HG03196 (cell line): ENCODE data around the gene DNAJB6.

Source experiments
- ATAC-seq: cut with Tn5 transposase; IDR thresholded peaks from one replicate; pipeline ENCODE4 v1.9.1; 2021; ENCODE audit not compliant: unreplicated experiment

The DNAJB6 gene

DNA sequence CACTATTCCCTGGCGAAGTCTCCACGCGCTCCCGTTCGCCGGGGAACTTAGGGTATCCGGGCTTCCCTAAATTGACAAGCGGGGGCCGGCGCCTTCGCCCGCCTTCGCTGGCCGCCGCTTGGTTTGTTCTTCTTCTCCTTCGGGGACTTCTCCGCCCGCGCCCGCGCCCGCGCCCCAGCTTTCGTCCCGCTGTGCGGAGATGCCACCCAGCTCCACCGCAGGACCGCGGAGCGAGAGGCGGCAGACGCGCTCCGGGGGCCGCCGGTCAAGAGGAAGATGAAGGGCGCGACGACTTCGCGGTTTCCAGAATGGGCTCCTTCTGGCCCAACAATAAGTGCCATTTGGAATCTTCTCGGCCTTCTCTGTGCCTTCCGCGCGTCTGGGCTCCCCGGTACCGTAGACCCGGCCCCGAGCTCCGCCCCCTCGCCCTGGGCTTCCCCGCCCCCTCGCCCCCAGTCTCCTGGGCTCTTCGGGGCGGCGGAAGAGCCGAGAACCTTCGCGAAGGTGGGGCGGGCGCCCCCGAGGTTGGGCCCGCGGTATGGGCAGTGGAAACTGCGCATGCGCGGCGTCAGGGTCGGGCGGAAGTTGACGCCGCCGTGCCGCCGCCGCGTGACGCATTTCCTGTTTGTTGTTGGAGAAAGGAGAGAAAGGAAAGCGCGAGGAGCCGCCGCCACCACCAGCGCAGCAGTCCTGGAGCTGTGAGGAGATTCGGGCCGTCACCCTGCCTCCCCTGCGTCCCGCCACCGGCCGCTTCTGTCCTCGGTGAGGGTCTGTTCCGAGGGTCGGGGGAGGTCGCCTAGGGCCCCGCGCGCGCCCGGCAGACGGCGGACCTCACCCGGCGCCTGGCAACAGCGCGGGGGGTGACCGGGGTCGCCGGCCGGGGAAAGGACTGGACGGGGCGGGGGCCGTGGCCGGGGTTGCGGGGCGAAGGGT, at the start of gene DNAJB6:
DNAJB6 (plus strand) TSS at position 622 of the 933 bp plus-strand sequence. CDS start 21,569 bp downstream, outside the sequence.
- peak; percentile 70 for ATAC-seq

DNA sequence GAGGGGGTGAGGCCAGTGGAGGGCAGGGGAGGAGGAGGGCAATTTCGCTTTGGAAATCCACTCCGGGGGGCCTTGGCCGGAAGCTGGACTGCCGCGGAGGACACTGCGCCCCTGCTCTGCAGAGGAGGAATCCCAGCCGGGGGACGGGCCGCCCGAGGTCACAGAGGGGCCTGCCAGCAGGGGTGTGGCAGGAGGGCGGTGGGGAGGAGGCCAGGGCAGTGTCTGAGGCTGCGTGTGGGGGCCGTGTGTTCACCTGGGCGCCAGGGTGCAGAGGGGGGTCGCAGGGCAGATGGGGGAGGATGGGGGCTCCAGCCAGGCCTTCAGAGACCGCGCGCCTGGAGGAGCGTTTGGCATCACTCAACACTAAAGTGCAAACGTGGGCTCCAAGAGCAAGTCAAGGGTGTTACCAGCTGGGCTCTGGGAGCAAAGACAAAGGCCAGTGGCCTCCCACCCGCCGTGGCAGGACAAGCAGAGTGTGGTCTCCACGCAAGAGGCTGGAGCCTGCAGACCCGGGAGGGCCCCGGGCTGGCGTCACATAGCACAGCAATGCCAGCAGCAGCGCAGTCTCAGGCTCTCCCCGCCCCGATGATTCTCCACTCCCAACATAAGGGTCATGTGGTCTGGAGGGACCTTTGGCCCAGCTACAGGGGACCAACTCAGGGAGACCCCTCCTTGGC, 45.3 kb upstream of the DNAJB6 start:
- no peak for ATAC-seq

DNA sequence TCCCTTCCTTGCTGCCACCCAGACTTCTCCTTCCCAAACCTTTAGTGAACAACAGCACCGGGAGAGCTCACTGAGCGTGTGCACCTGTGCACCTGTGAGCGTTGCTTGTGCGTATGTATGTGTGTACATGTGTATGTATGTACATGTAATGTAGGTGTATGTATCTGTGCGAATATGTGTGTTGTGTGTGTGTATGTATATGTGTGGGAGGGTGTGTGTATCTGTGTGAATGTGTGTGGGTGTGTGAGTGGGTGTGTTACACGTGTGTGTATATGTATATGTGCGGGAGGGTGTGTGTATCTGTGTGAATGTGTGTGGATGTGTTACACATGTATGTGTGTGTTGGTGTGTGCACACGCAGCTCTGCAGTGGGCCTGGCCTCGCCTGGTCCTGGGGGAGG, 44.5 kb upstream of the DNAJB6 start:
- ATAC-seq, result no peak

DNA sequence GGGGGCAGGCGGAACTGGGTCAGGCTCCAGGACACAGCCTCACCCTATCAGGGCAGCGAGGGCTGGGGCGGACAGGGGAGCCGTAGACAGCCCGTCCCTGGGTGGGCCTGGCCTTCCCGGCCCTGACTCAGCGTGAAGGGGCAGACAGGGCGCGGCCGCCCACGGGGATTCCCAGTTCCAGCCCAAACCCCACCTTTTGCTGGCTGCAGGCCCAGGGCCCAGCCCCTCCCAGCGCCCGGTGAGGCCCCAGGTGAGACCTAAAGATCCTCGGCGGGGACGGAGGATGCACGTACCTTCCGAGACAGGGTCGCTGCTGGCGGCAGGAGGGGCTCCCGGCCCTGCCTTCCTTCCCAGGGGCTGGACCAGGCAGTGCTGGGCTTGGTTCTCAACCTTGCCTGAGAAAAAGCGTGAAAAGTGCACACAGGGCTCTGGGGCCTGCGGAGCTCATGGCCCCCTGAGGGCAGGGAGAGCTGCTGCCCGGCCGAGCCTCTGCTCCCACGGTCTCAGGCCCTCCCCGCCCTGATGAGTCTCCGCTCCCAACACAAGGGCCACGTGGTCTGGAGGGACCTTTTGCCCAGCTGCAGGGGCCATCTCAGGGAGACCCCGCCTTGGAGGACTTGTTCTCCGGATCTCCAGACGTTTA, 43.9 kb upstream of the DNAJB6 start:
- no peak for ATAC-seq

DNA sequence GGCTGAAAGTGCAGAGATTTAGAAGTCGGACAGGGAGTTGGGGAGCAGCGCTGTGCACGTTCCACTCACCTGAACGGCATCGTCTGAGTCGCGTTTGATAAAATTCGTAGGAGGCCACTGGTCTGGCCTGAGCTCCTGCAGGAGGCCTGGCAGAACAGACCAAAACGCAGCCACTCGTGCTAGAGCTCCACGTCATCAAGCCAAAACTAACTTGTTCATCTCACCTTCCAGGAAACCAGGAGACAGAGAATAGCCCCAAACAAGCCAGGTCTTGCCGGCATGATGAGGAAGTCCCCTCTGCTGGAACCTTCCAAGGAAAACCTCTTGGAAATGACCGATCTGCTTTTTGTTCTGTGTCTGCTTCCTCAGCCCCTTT, 43.4 kb upstream of the DNAJB6 start:
- no peak for ATAC-seq

DNA sequence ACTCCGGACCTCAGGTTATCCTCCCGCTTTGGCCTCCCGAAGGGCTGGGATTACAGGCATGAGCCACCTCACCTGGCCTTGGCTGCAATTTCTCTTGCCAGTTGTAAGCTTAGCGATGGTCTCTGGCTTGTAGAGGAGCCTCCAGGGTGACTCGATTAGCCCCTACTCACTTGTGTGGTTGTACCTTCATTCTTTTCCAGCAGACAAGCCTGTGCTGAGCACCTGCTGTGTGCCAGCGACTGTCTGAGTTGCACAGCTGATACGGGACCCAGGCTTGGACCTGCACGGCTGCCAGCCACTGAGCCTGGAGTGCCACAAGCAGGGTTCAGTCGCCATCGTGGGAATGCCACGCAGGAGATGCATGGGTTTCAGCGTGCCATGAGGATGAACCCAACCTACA, 42.0 kb upstream of the DNAJB6 start:
- no peak for ATAC-seq

DNA sequence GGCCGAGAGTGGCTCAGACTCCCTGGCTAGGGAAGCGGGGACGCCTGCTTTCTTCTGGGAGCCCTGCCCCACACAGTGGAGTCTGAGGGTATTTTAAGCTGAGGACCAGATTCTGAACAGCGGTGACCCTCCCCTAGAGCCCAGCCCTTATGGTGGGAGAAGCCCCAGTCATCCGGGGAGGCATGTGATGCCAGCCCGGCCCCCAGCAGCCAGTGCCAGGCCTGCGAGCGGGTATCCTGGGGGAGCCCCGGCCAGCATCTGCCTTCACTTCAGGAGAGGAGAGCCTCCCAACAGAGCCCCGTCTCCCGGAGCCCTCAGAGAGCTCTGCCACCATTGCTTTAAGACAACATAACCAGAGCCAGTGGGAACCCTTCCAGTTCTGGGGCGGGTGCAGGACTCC, 41.5 kb upstream of the DNAJB6 start:
- ATAC-seq, result no peak

DNA sequence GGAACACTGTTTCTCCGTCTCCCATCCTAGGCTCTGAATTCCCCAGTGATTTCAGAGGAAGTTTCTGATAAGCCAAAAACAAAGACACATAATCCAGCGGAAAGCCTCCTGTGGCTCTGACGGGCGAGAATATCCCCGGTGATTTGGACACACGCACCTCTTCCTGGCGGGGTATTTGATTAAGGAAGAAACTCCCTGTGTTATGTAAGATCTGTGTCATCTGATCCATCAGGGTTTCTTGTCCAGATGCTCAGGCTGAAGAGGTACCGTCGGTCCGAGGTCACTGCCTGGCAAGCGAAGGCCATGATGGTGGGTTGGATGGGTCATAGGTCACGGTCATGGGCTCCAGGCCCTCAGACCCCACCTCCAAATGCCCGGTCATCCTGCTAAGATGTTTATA, 39.6 kb upstream of the DNAJB6 start:
- no peak for ATAC-seq

DNA sequence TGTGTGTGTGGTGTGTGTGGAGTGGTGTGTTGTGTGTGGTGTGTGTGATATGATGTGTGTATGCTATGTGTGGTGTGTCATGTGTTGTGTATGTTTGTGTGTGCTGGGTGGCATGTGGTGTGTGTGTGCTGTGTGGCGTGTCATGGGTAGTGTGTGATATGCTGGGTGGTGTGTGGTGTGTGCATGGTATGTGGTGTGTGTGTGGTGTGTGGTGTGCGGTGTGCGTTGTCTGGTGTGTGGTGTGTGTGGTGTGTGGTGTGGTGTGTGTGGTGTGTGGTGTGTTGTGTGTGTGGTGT, 37.5 kb upstream of the DNAJB6 start:
- ATAC-seq, result no peak

DNA sequence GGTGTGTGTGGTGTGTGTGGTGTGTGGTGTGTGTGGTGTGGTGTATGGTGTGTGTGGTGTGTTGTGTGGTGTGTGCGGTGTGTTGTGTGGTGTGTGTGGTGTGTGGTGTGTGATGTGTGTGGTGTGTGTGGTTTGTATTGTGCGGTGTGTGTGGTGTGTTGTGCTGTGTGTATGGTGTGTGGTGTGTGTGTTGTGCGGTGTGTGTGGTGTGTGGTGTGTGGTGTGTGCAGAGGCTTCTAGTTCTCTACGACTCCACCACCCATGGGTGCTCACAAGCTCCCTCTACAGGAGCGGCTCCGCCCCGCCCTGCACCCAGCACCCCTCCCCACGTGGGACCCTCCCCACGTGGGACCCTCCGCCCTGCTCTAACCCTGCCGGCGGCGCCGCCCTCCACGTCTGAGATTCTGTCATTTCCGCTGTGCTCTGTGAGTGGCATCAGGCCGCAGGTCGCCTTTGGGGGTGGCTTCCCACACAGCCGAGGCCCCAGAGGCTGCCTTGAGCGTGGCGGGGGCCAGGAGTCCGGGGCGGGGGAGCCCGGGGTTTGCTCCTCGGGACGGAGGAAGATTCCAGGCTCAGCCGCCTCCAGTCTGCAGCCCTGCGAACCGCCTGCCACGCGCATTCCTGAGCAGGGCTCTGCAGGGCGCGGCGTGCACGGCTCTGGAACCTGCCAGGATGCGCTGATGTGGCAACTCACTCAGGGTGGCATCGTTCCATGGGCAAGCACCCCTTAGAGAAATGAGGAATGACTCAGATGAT, 37.0 kb upstream of the DNAJB6 start:
- ATAC-seq, result no peak

DNA sequence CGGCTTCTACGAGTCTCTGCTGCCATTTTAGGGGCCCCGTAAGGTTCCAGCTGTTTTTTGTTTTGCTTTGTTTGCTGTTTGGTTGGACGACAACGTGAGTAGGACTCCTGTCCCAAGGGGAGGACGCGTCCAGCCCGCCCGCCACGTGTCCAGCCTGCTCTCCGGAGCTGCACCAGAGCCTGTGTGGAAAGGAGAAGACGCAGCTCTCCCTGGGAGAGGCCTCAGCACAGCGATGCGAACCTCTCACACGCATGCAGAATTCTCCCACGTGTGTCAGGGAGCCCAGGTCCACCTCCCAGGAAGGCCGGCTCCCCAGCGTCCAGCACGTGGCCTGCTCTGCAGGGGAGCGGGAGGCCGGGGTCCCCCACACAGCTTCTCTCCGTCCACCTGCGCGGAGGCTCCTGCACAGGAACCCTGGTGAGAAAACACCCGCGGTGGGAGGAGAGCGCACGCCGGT, 36.4 kb upstream of the DNAJB6 start:
- ATAC-seq, result no peak

DNA sequence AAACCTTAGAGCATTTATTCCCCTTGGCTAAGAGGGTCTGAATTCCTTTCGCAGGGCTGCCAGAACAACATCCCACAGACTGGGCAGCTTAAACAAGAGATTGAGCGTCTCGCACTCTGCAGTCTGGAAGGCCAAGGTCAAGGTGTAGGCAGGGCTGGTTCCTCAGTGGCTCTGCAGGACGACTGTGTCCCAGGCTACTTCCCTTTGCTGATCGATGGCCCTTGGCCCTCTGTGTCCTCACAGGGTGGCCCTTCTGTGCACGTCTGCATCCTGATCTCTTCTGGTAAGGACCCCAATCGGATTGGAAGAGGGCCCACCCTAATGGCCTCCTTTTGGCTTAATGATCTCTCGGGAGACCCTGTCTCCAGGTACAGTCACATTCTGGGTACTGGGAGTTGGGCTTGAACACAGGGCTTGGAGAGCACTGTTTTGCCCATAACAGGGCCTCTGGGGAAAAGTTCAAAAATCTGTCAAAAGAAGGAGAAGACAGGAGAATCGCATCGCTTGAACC, 35.1 kb upstream of the DNAJB6 start:
- no peak for ATAC-seq

DNA sequence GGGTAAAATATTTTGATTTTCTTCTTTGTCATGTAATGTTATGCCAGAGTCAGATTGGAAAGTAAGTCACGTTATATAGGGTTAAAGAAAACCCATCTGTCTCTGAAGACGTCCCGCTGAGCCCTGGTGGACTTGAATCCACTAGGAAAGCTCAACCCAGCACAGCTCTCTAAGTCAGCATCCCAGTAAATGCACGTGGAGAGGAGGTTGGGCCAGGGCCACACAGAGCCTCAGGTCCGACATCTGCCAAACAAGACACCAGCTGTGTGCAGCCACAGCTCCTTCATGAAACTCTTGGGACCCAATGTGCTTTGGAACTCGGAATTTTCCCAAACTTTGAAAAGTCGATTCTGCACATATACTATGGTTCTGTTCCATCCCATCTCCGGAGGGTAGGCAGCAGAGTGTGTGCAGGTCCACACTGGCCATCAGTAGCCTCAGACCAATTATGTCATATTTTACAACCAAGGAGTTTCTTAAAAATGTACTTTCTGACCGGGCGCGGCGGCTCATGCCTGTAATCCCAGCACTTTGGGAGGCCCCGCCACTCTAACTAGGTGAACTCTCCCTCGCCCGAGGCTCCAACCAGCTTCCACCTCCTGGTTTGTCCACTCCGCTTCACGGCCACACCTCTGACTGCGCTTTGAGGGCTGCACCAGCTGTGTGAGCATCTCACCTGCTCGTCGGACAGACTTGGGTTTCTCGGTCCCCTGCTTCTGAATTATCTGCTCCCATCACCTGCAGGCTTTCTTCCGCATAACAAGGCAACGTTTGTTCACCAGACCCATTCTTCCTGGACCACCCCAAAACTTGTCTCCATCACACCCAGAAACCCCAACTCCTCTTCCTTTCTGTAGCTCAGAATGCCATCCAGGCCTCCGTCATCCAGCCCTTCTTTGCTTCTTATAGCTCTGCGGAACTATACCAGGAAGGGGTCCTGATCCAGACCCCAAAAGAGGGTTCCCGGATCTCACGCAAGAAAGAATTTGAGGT, 29.7 kb upstream of the DNAJB6 start:
- ATAC-seq, result no peak

DNA sequence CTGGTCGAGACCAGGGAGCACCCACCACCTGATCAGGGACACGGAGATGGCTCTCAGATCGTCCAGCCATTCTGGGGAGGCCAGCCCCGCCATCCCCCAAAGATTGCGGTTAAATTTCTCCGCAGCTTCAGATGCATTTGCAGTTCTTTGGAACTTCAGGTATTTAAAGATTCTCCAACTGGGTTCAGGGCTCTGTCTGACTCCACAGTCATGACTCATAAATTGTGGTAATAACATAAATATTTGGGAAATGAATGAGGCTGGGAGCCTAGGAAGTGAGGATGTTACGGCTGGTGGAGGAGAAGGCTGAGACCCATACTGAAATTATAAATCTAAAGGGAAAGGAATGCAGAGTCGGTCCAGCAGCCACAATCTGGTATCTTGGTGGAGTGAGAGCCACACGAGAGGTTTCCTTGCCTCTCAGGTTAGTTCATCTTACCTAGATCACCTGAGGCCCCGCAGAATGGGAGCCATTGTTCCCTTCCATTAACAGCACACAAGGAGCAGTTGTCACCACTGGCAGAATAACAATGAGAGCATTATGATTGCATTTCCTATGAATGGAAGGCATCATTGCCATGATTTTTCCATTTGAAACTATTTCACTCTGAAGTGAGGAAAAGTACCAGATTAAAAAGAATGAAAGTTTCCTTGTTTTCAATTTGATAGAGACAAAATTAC, 26.7 kb upstream of the DNAJB6 start:
- ATAC-seq, result no peak

DNA sequence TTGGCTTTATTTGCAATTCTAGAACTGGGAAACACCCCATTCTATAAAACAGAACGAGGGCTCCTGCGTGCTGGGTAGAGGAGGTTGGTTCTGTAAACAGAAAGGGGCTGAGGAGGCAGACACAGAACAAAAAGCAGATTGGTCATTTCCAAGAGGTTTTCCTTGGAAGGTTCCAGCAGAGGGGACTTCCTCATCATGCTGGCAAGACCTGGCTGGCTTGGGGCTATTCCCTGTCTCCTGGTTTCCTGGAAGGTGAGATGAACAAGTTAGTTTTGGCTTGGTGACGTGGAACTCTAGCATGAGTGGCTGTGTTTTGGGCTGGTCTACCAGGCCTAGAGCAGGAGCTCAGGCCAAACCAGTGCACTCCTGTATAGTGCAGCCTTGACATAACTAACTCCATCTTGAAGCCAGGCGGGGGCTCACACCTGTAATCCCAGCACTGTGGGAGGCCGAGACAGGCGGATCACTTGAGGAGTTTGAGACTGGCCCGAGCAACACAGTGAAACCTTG, 26.1 kb upstream of the DNAJB6 start:
- ATAC-seq, result no peak

DNA sequence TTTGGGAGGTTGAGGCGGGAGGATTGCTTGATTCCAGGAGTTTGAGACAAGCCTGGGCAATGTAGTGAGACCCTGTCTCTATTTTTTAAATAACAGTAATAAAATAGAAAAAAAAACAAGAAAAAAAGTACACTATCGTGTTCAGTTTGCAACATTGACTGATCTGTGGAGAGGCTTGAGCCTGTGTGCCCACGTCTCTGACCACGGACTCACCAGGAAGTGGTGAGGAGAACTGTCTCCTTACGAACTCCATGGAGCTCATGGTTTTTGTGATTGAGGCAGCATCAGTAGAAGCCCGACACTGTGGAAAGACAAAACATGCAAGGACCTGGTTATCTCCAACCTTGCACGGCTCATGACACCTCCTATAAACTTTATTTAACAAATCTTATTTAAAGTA, 23.9 kb upstream of the DNAJB6 start:
- no peak for ATAC-seq

DNA sequence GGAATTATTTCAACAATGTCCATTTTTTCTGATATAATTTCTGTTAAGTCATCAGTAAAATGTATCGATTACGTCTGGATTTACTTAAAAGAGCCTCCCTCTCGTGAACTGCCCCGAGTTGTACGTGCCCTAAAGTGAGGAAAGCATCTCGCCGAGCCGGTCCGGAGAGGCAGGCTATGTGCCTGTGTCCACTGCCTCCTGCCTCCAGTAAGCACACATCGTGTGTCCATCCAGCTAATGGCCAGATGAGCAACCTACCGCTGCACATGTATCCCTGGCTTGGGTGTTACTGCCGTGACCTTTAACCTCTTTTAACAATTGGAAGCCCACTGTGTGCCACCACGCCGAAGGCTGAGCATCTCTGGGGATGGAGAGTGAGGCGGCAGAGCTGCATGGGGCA, 23.2 kb upstream of the DNAJB6 start:
- ATAC-seq, result no peak

DNA sequence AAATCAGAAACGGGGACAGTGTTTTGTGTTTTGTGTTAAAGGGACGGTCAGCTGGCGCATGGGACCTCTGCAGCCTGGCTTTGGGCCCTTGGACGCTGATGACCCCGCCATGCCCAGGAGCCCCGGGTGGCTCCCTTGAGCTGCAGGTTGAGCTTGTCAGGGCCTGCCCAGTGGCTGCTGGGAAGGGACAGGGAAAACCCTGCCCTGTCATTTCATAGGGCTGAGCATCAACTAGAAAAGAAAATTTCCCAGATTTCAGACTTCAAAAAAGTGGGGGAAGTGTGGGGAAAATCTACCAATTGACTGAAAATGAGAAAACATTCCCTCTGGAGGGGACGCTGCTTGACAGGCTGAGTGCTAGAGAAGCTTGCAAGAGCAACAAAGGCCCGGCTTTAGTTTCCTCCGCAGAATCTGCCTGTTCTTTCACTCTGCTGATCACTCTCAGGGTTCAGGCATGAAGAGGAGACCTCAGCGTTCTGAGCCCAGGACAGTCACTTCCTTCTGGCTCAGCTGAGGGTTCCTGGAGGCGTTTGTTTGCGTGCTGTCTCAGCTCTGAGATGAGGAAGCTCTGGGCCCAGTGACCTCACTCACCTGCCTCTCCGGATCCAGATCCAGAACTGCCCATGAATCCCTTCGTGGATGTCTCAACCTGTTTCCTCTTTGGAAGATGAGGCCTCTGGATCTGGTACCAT, 18.6 kb upstream of the DNAJB6 start:
- no peak for ATAC-seq

DNA sequence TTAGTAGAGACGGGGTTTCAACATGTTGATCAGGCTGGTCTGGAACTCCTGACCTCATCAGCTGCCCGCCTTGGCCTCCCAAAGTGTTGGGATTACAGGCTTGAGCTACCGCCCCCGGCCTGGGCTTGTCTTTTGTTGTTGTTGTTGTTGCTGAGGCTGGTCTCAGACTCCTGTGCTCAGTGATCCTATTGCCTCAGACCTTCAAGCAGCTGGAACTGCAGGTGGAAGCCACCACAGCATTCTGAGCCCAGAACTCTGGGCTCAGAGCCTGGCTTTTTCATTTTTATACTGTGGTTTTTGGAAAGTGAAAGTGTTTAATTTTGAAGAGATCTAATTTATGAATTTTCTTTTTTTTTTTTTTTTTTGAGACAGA, 16.2 kb upstream of the DNAJB6 start:
- ATAC-seq, result no peak
